Embryonic facial prominence (tissue), 1 donor: Measurements from ENCODE around the gene AGFG2.
"Not testable (repeated sequence)": the region's sequence is repeated elsewhere in the genome, so short reads cannot be mapped to it uniquely, and the experiment has no call there.

ENCODE experiments used
- DNase-seq: peaks from one replicate; pipeline ENCODE4 v3.0.0-alpha.2; 2016; ENCODE audit errors: extremely low spot score

AGFG2 gene, protein sequence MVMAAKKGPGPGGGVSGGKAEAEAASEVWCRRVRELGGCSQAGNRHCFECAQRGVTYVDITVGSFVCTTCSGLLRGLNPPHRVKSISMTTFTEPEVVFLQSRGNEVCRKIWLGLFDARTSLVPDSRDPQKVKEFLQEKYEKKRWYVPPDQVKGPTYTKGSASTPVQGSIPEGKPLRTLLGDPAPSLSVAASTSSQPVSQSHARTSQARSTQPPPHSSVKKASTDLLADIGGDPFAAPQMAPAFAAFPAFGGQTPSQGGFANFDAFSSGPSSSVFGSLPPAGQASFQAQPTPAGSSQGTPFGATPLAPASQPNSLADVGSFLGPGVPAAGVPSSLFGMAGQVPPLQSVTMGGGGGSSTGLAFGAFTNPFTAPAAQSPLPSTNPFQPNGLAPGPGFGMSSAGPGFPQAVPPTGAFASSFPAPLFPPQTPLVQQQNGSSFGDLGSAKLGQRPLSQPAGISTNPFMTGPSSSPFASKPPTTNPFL

GRCh38 chr7:100538654-100539435 lies at the start of gene AGFG2:
AGFG2 (plus strand) TSS chr7:100539203; CDS start chr7:100539347, 144 bp downstream.
- DNase-seq, result peak; percentile 98

GRCh38 chr7:100489824-100490223 lies 49.2 kb upstream of the AGFG2 start:
- peak; percentile 91 for DNase-seq

- DNase-seq, result no peak
Observed at GRCh38 chr7:100490483-100491191, 48.4 kb upstream of the AGFG2 start.

DNA sequence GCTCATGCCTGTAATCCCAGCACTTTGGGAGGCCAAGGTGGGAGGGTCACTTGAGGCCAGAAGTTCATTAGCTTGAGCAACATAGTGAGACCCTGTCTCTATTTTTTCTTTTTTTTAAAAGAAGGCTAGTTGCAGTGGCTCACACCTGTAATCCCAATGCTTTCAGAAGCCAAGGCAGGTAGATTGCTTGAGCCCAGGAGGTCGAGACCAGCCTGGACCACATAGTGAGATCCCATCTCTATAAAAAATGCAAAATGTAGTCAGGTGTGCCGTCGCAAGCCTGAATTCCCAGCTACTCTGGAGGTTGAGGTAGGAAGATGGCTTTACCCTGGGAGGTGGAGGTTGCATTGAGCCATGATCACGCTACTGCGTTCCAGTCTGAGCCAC lies 47.8 kb upstream of the AGFG2 start:
- DNase-seq, result no peak

- DNase-seq, result no peak
Observed at GRCh38 chr7:100492738-100493475, 46.1 kb upstream of the AGFG2 start.

DNA sequence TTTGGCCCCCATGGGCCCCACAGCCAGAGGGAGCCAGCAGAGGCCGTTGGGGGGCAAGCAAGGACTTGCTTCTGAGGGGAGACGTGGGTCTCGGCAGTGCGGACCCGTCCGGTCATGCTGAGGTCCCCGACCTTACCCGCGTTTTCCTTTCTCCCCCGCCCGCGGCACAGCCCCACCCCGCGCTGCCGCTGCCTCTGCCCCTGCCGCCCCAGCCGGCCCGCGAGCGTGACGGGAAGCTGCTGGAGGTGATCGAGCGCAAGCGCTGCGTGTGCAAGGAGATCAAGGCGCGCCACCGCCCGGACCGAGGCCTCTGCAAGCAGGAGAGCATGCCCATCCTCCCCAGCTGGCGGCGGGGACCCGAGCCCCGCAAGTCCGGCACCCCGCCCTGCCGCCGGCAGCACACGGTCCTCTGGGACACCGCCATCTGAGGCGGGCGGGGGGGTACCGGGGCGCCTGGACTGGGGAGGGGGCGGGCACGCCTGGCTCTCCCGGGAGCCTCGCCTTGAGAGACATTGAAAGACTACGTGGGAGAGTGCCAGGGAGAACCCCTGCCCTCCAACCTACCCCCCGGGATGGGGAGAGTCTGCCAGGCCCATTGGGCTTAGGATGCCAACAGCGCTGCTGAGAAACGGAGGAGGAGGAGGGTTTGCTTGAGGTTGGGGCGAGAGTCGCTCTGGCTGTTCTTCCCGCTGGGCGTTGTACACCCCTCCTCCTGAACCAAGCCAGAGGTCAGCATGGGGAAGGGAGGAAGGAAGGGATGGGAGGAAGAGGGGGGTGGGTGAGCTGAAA lies 45.3 kb upstream of the AGFG2 start:
- DNase-seq, result no peak

GRCh38 chr7:100496509-100496908 lies 42.5 kb upstream of the AGFG2 start:
- DNase-seq, result no peak

DNA sequence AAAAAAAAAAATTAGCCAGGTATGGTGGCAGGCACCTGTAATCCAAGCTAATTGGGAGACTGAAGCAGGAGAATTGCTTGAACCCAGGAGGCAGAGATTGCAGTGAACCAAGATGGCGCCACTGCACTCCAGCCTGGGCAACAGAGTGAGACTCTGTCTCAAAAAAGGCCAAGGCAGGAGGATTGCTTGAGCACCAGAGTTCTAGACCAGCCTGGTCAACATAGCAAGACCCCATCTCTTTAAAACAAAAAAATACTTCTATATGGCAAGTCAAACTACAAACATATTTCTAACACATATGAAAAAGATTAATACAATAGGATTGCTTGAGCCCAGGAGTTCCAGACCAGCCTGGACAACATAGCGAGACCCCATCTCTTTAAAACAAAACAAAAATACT lies 38.3 kb upstream of the AGFG2 start:
- not testable (repeated sequence) for DNase-seq

DNA sequence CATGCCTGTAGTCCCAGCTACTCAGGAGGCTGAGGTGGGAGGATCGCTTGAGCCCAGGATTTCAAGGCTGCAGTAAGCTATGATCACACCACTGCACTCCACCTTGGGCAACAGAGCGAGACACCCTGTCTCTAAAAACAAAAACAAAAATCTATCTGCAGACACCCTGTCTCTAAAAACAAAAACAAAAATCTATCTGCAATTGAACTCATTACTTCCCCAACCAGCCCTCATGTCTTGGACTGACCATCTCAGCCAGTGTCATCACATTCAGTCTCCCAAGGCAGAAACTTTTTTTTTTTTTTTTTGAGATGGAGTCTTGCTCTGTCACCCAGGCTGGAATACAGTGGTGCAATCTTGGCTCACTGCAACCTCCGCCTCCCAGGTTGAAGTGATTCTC lies 35.0 kb upstream of the AGFG2 start:
- DNase-seq, result not testable (repeated sequence)

GRCh38 chr7:100504887-100505611 lies 34.0 kb upstream of the AGFG2 start:
- no peak for DNase-seq

GRCh38 chr7:100506356-100506923 lies 32.6 kb upstream of the AGFG2 start:
- no peak for DNase-seq

DNA sequence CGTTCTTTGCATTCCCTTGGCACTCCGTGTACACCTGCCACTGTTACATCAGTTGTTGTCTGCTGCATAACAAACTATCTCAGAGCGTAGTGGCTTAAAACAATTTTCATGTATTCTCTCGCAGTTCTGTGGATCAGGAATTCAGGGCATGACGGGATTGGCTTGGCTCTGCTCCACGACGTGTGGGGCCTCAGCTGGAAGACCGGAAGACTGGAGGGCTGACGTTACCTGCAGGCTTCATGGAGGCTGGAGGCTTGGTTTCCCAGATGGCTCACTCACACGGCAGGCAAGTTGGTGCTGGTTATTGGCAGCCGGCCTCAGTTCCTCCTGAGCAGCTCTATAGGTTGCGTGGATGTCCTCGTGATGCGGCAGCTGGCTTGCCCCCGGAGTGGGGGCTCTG lies 29.8 kb upstream of the AGFG2 start:
- peak; percentile 34 for DNase-seq

- no peak for DNase-seq
Observed at GRCh38 chr7:100510437-100511239, 28.4 kb upstream of the AGFG2 start.

DNA sequence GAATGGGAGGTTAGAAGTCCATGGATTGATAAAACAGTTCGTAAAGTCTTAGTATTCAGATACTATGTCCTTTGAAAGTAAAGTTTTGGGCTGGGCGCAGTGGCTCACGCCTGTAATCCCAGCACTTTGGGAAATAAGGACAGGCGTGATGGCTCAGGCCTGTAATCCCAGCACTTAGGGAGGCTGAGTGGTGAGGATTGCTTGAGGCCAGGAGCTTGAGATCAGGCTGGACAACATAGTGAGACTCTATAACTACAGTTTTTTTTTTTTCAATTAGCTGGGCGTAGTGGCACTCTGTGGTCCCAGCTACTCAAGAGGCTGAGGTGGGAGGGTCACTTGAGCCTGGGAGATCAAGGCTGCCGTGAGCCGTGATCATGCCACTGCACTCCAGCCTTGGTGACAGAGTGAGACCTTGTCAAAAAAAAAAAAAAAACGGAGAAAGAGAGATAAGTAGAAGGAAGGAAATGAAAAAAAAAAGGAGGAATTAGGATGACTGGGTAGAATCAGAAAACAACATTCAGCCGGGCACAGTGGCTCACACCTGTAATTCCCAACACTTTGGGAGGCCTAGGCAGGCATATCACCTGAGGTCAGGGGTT lies 25.7 kb upstream of the AGFG2 start:
- no peak for DNase-seq

DNA sequence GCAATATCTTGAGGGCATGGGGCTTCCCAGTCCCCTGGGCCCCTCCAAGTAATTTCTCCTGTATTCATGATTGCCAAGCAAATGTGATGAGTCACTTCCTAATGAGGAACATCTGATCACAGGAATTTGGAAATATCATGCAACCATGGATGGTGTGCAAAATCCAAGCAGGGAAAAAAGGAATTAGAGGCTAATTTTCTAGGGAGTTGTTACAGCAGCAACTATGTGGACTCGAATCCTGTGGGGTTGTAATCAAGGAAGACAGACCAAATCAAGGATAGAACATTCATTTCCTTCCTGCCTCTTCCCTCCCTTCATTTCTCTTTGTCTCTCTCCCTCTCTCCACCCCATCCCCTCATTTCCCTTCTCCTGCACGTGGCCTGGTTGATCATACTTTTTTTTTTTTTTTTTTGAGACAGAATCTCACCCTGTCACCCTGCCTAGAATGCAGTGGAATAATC lies 23.9 kb upstream of the AGFG2 start:
- no peak for DNase-seq

GRCh38 chr7:100516135-100516812 lies 22.7 kb upstream of the AGFG2 start:
- DNase-seq, result no peak

DNA sequence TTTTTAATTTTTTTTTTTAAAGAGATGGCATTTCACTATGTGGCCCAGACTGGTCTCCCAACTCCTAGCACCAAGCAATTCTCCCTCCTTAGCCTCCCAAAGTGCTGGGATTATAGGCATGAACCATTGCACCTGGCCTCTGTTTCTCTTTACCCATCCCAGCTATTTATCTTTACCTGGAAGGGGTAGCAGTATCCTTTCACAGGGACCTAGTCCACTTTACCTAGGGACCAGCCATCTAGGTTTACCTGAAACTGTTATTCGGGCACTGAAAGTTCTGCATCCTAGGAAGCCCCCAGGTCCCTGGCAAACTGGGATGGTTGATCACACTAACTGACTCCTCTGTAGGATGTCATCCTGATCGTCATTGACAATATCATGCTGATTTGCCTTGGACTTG lies 21.7 kb upstream of the AGFG2 start:
- no peak for DNase-seq

DNA sequence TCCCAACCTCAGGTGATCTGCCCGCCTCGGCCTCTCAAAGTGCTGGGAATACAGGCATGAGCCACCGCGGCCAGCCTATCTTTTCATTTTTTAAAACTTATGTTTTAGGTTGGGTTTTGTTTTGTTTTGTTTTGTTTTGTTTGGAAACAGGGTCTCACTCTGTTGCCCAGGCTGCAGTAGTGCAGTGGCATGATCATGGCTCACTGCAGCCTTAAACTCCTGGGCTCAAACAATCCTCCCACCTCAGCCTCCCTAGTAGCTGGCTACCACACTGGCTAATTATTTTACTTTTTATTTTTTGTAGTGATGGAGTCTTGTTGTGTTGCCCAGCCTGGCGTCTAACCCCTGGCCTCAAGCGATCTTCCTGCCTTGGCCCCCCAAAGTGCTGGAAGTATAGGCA lies 19.4 kb upstream of the AGFG2 start:
- no peak for DNase-seq
